Neural cell (in vitro differentiated cells): ENCODE measurements around the gene SVEP1. TPM values are rescaled to one million over a fixed set of nuclear protein-coding genes. Genes with fewer than 3 reads are reported as not detected.

ENCODE experiments used
- H2AFZ ChIP-seq: fragments of 200-600, 300-800 bp; sonication (generic), shearing (Covaris generic); 2 replicates; pipeline ENCODE4 v1.6.0; 2014; ENCODE audit warnings: low read depth, mild to moderate bottlenecking, antibody characterized with exemption, low read length, moderate library complexity
- H3F3A ChIP-seq: fragments of 200-600 bp; shearing (Covaris generic); 2 replicates; pipeline ENCODE4 v1.6.1; 2016; ENCODE audit warnings: mild to moderate bottlenecking, moderate library complexity, mixed read lengths, antibody characterized with exemption, low read length; ENCODE audit not compliant: insufficient read depth, poor library complexity, severe bottlenecking
- H3K27ac ChIP-seq: fragments of 200-600, 300-800 bp; sonication (generic), shearing (Covaris generic); 2 replicates; pipeline ENCODE4 v1.5.1; 2014; ENCODE audit warnings: mild to moderate bottlenecking, low read length, moderate library complexity
- H3K27me3 ChIP-seq: fragments of 300-800, 200-600 bp; sonication (generic), shearing (Covaris generic); 2 replicates; pipeline ENCODE4 v1.6.0; 2014; ENCODE audit warnings: mild to moderate bottlenecking, low read depth, low read length, moderate library complexity; ENCODE audit not compliant: insufficient read depth
- H3K36me3 ChIP-seq: fragments of 300-800, 200-600 bp; sonication (generic), shearing (Covaris generic); 2 replicates; pipeline ENCODE4 v1.5.1; 2014; ENCODE audit warnings: mild to moderate bottlenecking, antibody characterized with exemption, low read length, moderate library complexity; ENCODE audit not compliant: insufficient read depth
- H3K4me2 ChIP-seq: fragments of 300-800, 200-600 bp; sonication (generic), shearing (Covaris generic); 2 replicates; pipeline ENCODE4 v1.6.0; 2014; ENCODE audit warnings: mild to moderate bottlenecking, low read length
- H3K4me3 ChIP-seq: fragments of 300-800, 200-600 bp; sonication (generic), shearing (Covaris generic); 2 replicates; pipeline ENCODE4 v1.5.1; 2014; ENCODE audit warnings: mild to moderate bottlenecking, low read length, moderate library complexity
- H3K79me2 ChIP-seq: fragments of 200-600 bp; shearing (Covaris generic); replicated peaks from 2 replicates; pipeline ENCODE4 v1.6.0; 2014; ENCODE audit warnings: mild to moderate bottlenecking, low read length, moderate library complexity; ENCODE audit not compliant: insufficient read depth
- H3K9ac ChIP-seq: fragments of 300-800, 200-600 bp; sonication (generic), shearing (Covaris generic); 2 replicates; pipeline ENCODE4 v1.6.1; 2016; ENCODE audit warnings: mild to moderate bottlenecking, low read length, mixed read lengths
- H3K9me2 ChIP-seq: fragments of 200-600 bp; shearing (Covaris generic); 2 replicates; pipeline ENCODE4 v1.6.1; 2016; ENCODE audit warnings: mild to moderate bottlenecking, low read length, mixed read lengths; ENCODE audit not compliant: insufficient read depth
- H3K9me3 ChIP-seq: fragments of 200-600, 300-800 bp; sonication (generic), shearing (Covaris generic); 2 replicates; pipeline ENCODE4 v1.6.1; 2016; ENCODE audit warnings: mild to moderate bottlenecking, mixed run types, low read length, moderate library complexity, mixed read lengths
- H4K20me1 ChIP-seq: fragments of 200-600 bp; shearing (Covaris generic); 2 replicates; pipeline ENCODE4 v1.6.1; 2016; ENCODE audit warnings: mild to moderate bottlenecking, mixed run types; ENCODE audit not compliant: insufficient read depth
- CTCF ChIP-seq: fragments of 450-650 bp; IDR thresholded peaks from 2 replicates; pipeline ENCODE4 v1.5.1; 2014; ENCODE audit warnings: antibody characterized with exemption, mild to moderate bottlenecking, moderate library complexity; ENCODE audit not compliant: poor library complexity, severe bottlenecking
- EP300 ChIP-seq: fragments of 450-650 bp; conservative IDR thresholded peaks from 2 replicates; pipeline ENCODE4 v1.6.1; 2014; ENCODE audit warnings: antibody characterized with exemption, mild to moderate bottlenecking, moderate library complexity; ENCODE audit not compliant: poor library complexity, severe bottlenecking
- EZH2 ChIP-seq: fragments of 200-600, 300-800 bp; shearing (Covaris generic), sonication (generic); IDR thresholded peaks from 2 replicates; pipeline ENCODE4 v1.6.1; 2014; ENCODE audit warnings: antibody characterized with exemption, low read length, borderline replicate concordance, mild to moderate bottlenecking; ENCODE audit not compliant: insufficient read depth, poor library complexity, severe bottlenecking
- MXI1 ChIP-seq: fragments of 450-650 bp; conservative IDR thresholded peaks from 2 replicates; pipeline ENCODE4 v1.6.1; 2014; ENCODE audit warnings: antibody characterized with exemption, mild to moderate bottlenecking; ENCODE audit not compliant: poor library complexity, severe bottlenecking
- POLR2AphosphoS5 ChIP-seq: IDR thresholded peaks from 2 replicates; pipeline ENCODE4 v1.6.1; 2012
- RAD21 ChIP-seq: fragments of 450-650 bp; conservative IDR thresholded peaks from 2 replicates; pipeline ENCODE4 v1.6.1; 2014; ENCODE audit warnings: antibody characterized with exemption, mild to moderate bottlenecking, moderate library complexity
- REST ChIP-seq: IDR thresholded peaks from 2 replicates; pipeline ENCODE4 v1.6.1; 2012; ENCODE audit warnings: borderline replicate concordance
- SMC3 ChIP-seq: fragments of 450-650 bp; conservative IDR thresholded peaks from 2 replicates; pipeline ENCODE4 v1.6.1; 2014; ENCODE audit warnings: antibody characterized with exemption, mild to moderate bottlenecking, moderate library complexity; ENCODE audit not compliant: poor library complexity
- TAF1 ChIP-seq: IDR thresholded peaks from 2 replicates; pipeline ENCODE4 v1.6.1; 2012; ENCODE audit warnings: low read depth
- polyA minus RNA-seq: library from RNA; depleted of rRNA, polyadenylated mRNA; stranded (reverse); fragments of >200 nt; gene quantifications from 2 replicates; pipeline ENCODE4 v1.2.3, GENCODE V29; 2014
- polyA plus RNA-seq: library from polyadenylated mRNA; depleted of rRNA; stranded (reverse); fragments of >200 nt; gene quantifications from 2 replicates; pipeline ENCODE4 v1.2.3, GENCODE V29; 2014

Gene SVEP1
- polyA plus RNA-seq (0.10 and 0.42 TPM in 2 replicates), polyA minus RNA-seq (0.73 and 0.81 TPM in 2 replicates)

- Histone ChIP-seq H3K27me3 (peaks cover 37% of the 10 kb centered on the region), H3K27ac (no peak within 1 kb of the TSS), H3K9me2 (no peaks in the 10 kb centered on the region), H3F3A (no peaks in the 10 kb centered on the region), H3K4me3 (peak within 1 kb of the TSS; percentile 83), H3K36me3 (no peaks in the 10 kb centered on the region), H4K20me1 (no peaks in the 10 kb centered on the region), H3K9me3 (no peaks in the 10 kb centered on the region), H3K9ac (peak within 1 kb of the TSS; percentile 51), H2AFZ (peak within 1 kb of the TSS; percentile 29), H3K4me2 (peak within 1 kb of the TSS; percentile 92), H3K79me2 (no peaks in the 10 kb centered on the region)
- peak; percentile 46 for TF ChIP-seq MXI1
- no peak for TF ChIP-seq SMC3
Measured at GRCh38 chr9:110579034-110579861, at the start of gene SVEP1. Gene SVEP1 (minus strand): TSS chr9:110579741. CDS start chr9:110579543, 198 bp downstream.

- Histone ChIP-seq H3K79me2 (no peaks in the 10 kb centered on the region), H3K27me3 (no peaks in the 10 kb centered on the region), H3K27ac (no peak overlapping the region), H3K36me3 (no peaks in the 10 kb centered on the region), H3K4me2 (no peak overlapping the region), H3F3A (no peaks in the 10 kb centered on the region), H3K9me3 (no peaks in the 10 kb centered on the region), H3K4me3 (no peak overlapping the region), H4K20me1 (no peaks in the 10 kb centered on the region), H3K9me2 (no peaks in the 10 kb centered on the region), H2AFZ (no peak overlapping the region), H3K9ac (no peak overlapping the region)
- no peak for TF ChIP-seq TAF1
- no peak for TF ChIP-seq MXI1
- TF ChIP-seq REST: no peak
- no peak for TF ChIP-seq CTCF
- no peak for TF ChIP-seq SMC3
- no peak for TF ChIP-seq EP300
- TF ChIP-seq EZH2: no peak
- TF ChIP-seq RAD21: no peak
- TF ChIP-seq POLR2AphosphoS5: no peak
Measured at GRCh38 chr9:110626101-110626829, 46.7 kb upstream of the SVEP1 start.
